OCI-LY3 (cell line): ENCODE measurements around the gene SH3RF3.

ENCODE experiments used
- H2AFZ ChIP-seq: fragments of 200-600, 300-600 bp; shearing (Covaris generic); 2 replicates; pipeline ENCODE4 v1.6.0; 2014; ENCODE audit warnings: antibody characterized with exemption, low read depth, low read length
- H3K27ac ChIP-seq: fragments of 200-600, 300-600 bp; sonication (generic); 2 replicates; pipeline ENCODE4 v1.5.1; 2014; ENCODE audit warnings: mild to moderate bottlenecking, low read length, moderate library complexity, mixed read lengths
- H3K27me3 ChIP-seq: fragments of 200-600, 300-600 bp; sonication (generic); 2 replicates; pipeline ENCODE4 v1.6.1; 2014; ENCODE audit warnings: low read depth, low read length, mixed read lengths
- H3K36me3 ChIP-seq: fragments of 200-600, 300-600 bp; sonication (generic); replicated peaks from 2 replicates; pipeline ENCODE3; 2014; ENCODE audit warnings: low read depth, low read length, mixed read lengths
- H3K4me1 ChIP-seq: fragments of 300-600, 200-600 bp; sonication (generic); 2 replicates; pipeline ENCODE4 v1.6.1; 2014; ENCODE audit warnings: low read length, mixed read lengths
- H3K4me2 ChIP-seq: fragments of 200-600, 300-600 bp; sonication (generic); 2 replicates; pipeline ENCODE4 v1.6.1; 2014; ENCODE audit warnings: low read length, mixed read lengths
- H3K4me3 ChIP-seq: fragments of 300-600, 200-600 bp; sonication (generic); 2 replicates; pipeline ENCODE4 v1.5.1; 2014; ENCODE audit warnings: antibody characterized with exemption, mild to moderate bottlenecking, low read length, moderate library complexity
- H3K79me2 ChIP-seq: fragments of 300-600, 200-600 bp; shearing (Covaris generic); 2 replicates; pipeline ENCODE4 v1.6.1; 2014; ENCODE audit warnings: mild to moderate bottlenecking, low read length, mixed read lengths
- H3K9ac ChIP-seq: fragments of 300-600, 200-600 bp; shearing (Covaris generic); 2 replicates; pipeline ENCODE4 v1.6.0; 2014; ENCODE audit warnings: mild to moderate bottlenecking, low read length, moderate library complexity
- H3K9me3 ChIP-seq: fragments of 200-600, 300-600 bp; shearing (Covaris generic); 2 replicates; pipeline ENCODE4 v1.6.1; 2014; ENCODE audit warnings: low read length, mixed read lengths; ENCODE audit not compliant: insufficient read depth
- H4K20me1 ChIP-seq: fragments of 200-600, 300-600 bp; sonication (generic); 2 replicates; pipeline ENCODE4 v1.6.1; 2016; ENCODE audit warnings: low read length, mixed read lengths; ENCODE audit not compliant: insufficient read depth
- EZH2phosphoT487 ChIP-seq: fragments of 200-600 bp; shearing (Covaris generic); IDR thresholded peaks from 2 replicates; pipeline ENCODE4 v1.6.1; 2018; ENCODE audit warnings: antibody characterized with exemption, mixed run types, low read depth
- TF ChIP-seq, protein P1 (sequence below): fragments of 200-600, 300-600 bp; sonication (generic); IDR thresholded peaks from 2 replicates; pipeline ENCODE4 v1.5.1; 2014; ENCODE audit warnings: antibody characterized with exemption, low read length, low read depth

SH3RF3 gene

DNA sequence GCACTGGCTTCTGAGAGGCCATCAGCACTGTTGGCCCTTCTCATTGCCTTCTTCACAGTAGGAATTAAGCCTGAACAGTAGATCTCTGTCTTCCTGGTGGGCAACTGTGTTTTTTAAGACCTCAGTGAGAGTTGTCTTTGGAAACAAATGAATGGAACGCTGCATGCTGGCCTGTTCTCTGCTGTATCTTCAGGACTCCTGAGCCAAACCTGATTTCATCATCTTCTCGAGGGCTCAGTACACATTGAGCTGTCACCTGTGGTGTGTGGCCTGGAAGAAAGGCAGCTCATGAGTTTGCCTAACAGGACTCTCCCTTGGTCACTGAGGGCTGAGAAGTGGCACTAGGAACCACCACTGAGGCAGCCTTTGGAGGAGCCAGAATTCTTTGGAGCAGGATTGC, 39.7 kb downstream of the SH3RF3 start:
- TF ChIP-seq EZH2phosphoT487: no peak
- TF ChIP-seq, protein P1, sequence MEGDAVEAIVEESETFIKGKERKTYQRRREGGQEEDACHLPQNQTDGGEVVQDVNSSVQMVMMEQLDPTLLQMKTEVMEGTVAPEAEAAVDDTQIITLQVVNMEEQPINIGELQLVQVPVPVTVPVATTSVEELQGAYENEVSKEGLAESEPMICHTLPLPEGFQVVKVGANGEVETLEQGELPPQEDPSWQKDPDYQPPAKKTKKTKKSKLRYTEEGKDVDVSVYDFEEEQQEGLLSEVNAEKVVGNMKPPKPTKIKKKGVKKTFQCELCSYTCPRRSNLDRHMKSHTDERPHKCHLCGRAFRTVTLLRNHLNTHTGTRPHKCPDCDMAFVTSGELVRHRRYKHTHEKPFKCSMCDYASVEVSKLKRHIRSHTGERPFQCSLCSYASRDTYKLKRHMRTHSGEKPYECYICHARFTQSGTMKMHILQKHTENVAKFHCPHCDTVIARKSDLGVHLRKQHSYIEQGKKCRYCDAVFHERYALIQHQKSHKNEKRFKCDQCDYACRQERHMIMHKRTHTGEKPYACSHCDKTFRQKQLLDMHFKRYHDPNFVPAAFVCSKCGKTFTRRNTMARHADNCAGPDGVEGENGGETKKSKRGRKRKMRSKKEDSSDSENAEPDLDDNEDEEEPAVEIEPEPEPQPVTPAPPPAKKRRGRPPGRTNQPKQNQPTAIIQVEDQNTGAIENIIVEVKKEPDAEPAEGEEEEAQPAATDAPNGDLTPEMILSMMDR: no peak
- no peaks in the 10 kb centered on the region for H3K79me2 ChIP-seq
- peaks cover 16% of the 10 kb centered on the region for H3K27me3 ChIP-seq
- no peak overlapping the region for H2AFZ ChIP-seq
- H3K9ac ChIP-seq: no peak overlapping the region
- H3K36me3 ChIP-seq: no peaks in the 10 kb centered on the region
- H3K9me3 ChIP-seq: no peaks in the 10 kb centered on the region
- no peaks in the 10 kb centered on the region for H4K20me1 ChIP-seq
- no peaks in the 10 kb centered on the region for H3K4me1 ChIP-seq
- no peak overlapping the region for H3K4me2 ChIP-seq
- H3K4me3 ChIP-seq: no peak overlapping the region
- no peak overlapping the region for H3K27ac ChIP-seq

DNA sequence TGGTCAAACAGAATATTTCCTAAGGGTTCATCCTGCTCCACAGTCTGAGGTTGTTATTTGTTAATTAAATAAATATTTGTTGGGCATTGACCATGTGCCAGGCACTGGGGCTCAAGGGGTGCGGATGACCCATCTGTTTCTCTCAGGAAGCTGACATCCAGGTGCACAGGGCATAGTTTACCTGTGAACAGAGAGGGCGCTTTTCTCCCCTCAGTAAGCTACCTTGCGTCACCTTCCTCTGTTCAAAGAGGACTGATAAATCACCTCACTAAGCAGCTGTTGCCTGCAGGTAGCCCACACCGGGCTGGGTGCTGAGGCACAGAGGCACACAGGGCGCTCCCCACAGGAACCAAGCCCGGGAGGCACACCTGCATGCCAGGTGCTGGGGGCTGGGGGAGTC, 41.6 kb downstream of the SH3RF3 start:
- Histone ChIP-seq H3K4me1 (no peaks in the 10 kb centered on the region), H3K27me3 (peaks cover 16% of the 10 kb centered on the region), H2AFZ (no peak overlapping the region), H3K27ac (no peak overlapping the region), H3K4me2 (no peak overlapping the region), H4K20me1 (no peaks in the 10 kb centered on the region), H3K4me3 (no peak overlapping the region), H3K79me2 (no peaks in the 10 kb centered on the region), H3K9ac (no peak overlapping the region), H3K36me3 (no peaks in the 10 kb centered on the region), H3K9me3 (no peaks in the 10 kb centered on the region)
- no peak for TF ChIP-seq EZH2phosphoT487
- TF ChIP-seq, protein P1: no peak

DNA sequence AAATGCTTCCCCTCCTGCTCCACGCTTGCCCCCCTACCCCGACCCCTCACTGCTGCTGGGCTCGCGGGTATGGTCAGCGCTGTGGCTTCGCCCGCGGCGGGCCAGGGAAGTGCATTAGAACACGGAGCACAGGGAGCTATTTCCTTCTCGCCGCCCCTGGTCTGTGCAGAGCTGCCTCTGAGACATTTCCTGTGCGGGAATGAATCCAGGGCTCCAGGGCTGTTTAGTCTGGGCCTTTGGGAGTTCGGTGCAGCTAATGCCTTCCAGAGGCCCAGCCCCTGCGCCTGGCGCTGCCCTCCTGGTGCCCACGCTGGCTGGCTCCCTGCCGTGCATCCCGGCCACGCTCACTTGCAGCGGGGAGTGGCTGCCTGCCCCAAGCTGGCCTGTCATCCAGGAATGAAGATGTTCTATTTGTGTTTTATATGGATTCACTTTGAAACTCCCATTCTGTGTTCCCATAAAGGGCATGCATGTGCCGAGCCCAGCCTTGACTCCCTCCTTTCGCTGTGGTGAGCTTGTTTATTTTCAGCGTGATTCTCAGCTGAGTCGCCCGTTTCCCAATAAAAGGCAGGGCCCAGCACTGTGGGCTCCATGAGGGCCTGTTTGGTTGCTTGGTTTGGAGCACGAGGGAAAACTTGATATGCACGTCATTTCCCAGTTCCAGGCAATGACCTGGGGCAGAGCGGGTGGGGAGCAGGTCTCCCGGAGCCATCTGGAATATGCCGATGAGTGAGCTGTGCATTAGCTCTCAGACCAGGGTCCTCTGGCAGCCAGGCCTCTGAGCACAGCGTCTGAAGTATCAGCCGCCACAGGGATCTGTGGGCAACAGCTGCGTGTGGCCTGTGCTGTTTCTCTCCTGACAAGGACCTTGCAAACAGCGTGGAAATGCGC, 42.7 kb downstream of the SH3RF3 start:
- Histone ChIP-seq H2AFZ (no peak overlapping the region), H3K9ac (no peak overlapping the region), H3K27ac (no peak overlapping the region), H3K4me3 (no peak overlapping the region), H3K4me1 (no peaks in the 10 kb centered on the region), H3K4me2 (no peak overlapping the region), H3K27me3 (peaks cover 16% of the 10 kb centered on the region), H3K9me3 (no peaks in the 10 kb centered on the region), H3K79me2 (no peaks in the 10 kb centered on the region), H4K20me1 (no peaks in the 10 kb centered on the region), H3K36me3 (no peaks in the 10 kb centered on the region)
- TF ChIP-seq, protein P1: no peak
- no peak for TF ChIP-seq EZH2phosphoT487

DNA sequence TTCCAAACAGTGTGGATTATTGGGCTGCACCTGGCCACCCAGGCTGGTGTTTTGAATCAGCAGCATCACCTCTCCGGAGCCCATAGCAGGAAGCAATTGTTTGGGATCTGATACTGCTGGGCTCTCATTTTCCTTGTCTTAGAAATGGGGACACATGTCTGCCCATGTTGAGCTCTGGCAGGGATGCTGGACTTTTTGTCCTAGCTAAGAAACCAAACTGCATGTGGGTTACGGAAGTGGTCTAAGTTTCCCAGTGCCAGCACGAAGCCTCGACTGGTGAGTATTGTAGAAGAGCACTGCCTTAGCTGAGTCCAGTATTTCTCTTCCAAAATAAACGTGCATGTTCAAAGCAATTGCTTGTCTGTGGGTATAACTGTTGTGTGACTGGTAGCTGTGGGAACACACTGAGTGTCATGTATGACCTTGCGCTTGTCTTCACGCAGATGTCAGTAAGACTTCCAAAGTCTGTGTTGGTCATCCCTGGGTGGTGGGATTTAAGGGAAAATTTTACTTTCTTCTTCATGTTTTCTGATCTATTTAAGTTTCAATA, 43.6 kb downstream of the SH3RF3 start:
- Histone ChIP-seq H3K9me3 (no peaks in the 10 kb centered on the region), H3K79me2 (no peaks in the 10 kb centered on the region), H4K20me1 (no peaks in the 10 kb centered on the region), H3K27ac (no peak overlapping the region), H3K4me3 (no peak overlapping the region), H3K9ac (no peak overlapping the region), H2AFZ (no peak overlapping the region), H3K4me1 (no peaks in the 10 kb centered on the region), H3K4me2 (no peak overlapping the region), H3K27me3 (peaks cover 16% of the 10 kb centered on the region), H3K36me3 (no peaks in the 10 kb centered on the region)
- TF ChIP-seq, protein P1: no peak
